HEK293 (cell line): ENCODE measurements around the gene STEAP3.

ENCODE experiments used
- CTCF ChIP-seq: fragments of 450-650 bp; formaldehyde crosslinking; IDR thresholded peaks from 2 replicates; pipeline ENCODE4 v1.5.1; 2016; ENCODE audit warnings: missing biosample characterization, missing genetic modification characterization
- GLIS2 ChIP-seq: fragments of 450-650 bp; formaldehyde crosslinking; IDR thresholded peaks from 2 replicates; pipeline ENCODE4 v1.5.1; 2016; ENCODE audit warnings: missing biosample characterization, missing genetic modification characterization
- PRDM10 ChIP-seq: fragments of 450-650 bp; formaldehyde crosslinking; IDR thresholded peaks from 2 replicates; pipeline ENCODE4 v1.5.1; 2016; ENCODE audit warnings: missing biosample characterization, missing genetic modification characterization
- REST ChIP-seq: fragments of 450-650 bp; formaldehyde crosslinking; IDR thresholded peaks from 2 replicates; pipeline ENCODE4 v1.5.1; 2016; ENCODE audit warnings: missing biosample characterization, missing genetic modification characterization
- SALL2 ChIP-seq: fragments of 450-650 bp; formaldehyde crosslinking; IDR thresholded peaks from 2 replicates; pipeline ENCODE4 v1.5.0; 2017; ENCODE audit warnings: missing biosample characterization, mild to moderate bottlenecking, missing genetic modification characterization, borderline replicate concordance
- TCF7L2 ChIP-seq: IDR thresholded peaks from 2 replicates; pipeline ENCODE4 v1.6.1; 2011; ENCODE audit warnings: low read depth, mild to moderate bottlenecking, inconsistent platforms, low read length, moderate library complexity, borderline replicate concordance
- ZBTB21 ChIP-seq: fragments of 450-650 bp; formaldehyde crosslinking; IDR thresholded peaks from 2 replicates; pipeline ENCODE4 v1.5.1; 2017; ENCODE audit warnings: missing biosample characterization, missing genetic modification characterization
- ZFP41 ChIP-seq: fragments of 450-650 bp; formaldehyde crosslinking; IDR thresholded peaks from 2 replicates; pipeline ENCODE4 v1.5.1; 2016; ENCODE audit warnings: missing biosample characterization, missing genetic modification characterization, borderline replicate concordance
- ZNF112 ChIP-seq: fragments of 450-650 bp; formaldehyde crosslinking; IDR thresholded peaks from 2 replicates; pipeline ENCODE4 v1.5.0; 2017; ENCODE audit warnings: missing biosample characterization, missing genetic modification characterization
- ZNF138 ChIP-seq: fragments of 450-650 bp; formaldehyde crosslinking; IDR thresholded peaks from 2 replicates; pipeline ENCODE4 v1.5.1; 2016; ENCODE audit warnings: missing biosample characterization, missing genetic modification characterization, borderline replicate concordance
- ZNF341 ChIP-seq: fragments of 450-650 bp; formaldehyde crosslinking; IDR thresholded peaks from 2 replicates; pipeline ENCODE4; 2016; ENCODE audit warnings: low read depth, missing biosample characterization, missing genetic modification characterization
- ZNF639 ChIP-seq: fragments of 450-650 bp; formaldehyde crosslinking; IDR thresholded peaks from 2 replicates; pipeline ENCODE4 v1.5.1; 2016; ENCODE audit warnings: missing biosample characterization, missing genetic modification characterization
- ZNF660 ChIP-seq: fragments of 450-650 bp; IDR thresholded peaks from 2 replicates; pipeline ENCODE4 v1.5.1; 2018; ENCODE audit warnings: missing biosample characterization, mild to moderate bottlenecking, missing genetic modification characterization
- ZSCAN18 ChIP-seq: fragments of 450-650 bp; formaldehyde crosslinking; IDR thresholded peaks from 2 replicates; pipeline ENCODE4 v1.5.1; 2016; ENCODE audit warnings: missing biosample characterization, missing genetic modification characterization

GRCh38 chr2:119264781-119265692 is 41.4 kb downstream of the STEAP3 start:
- no peak for TF ChIP-seq REST
- peak; percentile 78 for TF ChIP-seq CTCF (tag by site-specific recombination)
- no peak for TF ChIP-seq ZSCAN18 (tag by site-specific recombination)
- no peak for TF ChIP-seq PRDM10 (tag by site-specific recombination)
- TF ChIP-seq ZNF341 (tag by site-specific recombination) = no peak
- TF ChIP-seq SALL2 (tag by site-specific recombination) = no peak
- no peak for TF ChIP-seq ZNF639 (tag by site-specific recombination)
- no peak for TF ChIP-seq ZNF660
- TF ChIP-seq GLIS2 (tag by site-specific recombination) = no peak
- no peak for TF ChIP-seq TCF7L2
- TF ChIP-seq ZNF112 (tag by site-specific recombination) = no peak
- no peak for TF ChIP-seq ZNF138 (tag by site-specific recombination)
- no peak for TF ChIP-seq ZFP41 (tag by site-specific recombination)
- no peak for TF ChIP-seq ZBTB21 (tag by site-specific recombination)
